GM21528 (cell line): ENCODE data around the gene OCIAD2.
"Not testable (repeated sequence)": the region's sequence is repeated elsewhere in the genome, so short reads cannot be mapped to it uniquely, and the experiment has no call there.

Experiments used
- ATAC-seq: cut with Tn5 transposase; IDR thresholded peaks from one replicate; pipeline ENCODE4 v1.9.1; 2021; ENCODE audit warnings: mild to moderate bottlenecking, moderate library complexity; ENCODE audit not compliant: unreplicated experiment, low FRiP score

OCIAD2 gene

DNA sequence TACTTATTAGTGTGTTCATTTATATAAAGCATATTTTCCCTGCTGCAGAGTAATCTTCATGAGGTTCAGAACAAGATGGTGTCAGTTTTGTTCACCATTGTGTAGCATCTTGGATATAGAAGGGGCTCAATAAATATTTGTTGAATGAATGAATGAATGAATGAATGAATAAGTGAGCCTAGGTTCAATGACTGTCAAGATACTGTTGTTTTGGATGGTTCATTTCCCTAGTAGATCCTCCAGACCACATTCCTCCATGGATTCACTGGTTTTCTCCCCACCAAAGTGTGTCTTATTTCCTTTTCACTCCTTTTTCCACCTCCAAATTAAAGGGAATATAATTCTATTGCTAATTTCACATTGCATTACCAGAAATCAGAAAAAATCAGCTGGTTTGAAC lies 2.1 kb upstream of the OCIAD2 start:
- ATAC-seq = no peak

GRCh38 chr4:48907706-48908477 lies 1.3 kb upstream of the OCIAD2 start:
- no peak for ATAC-seq

DNA sequence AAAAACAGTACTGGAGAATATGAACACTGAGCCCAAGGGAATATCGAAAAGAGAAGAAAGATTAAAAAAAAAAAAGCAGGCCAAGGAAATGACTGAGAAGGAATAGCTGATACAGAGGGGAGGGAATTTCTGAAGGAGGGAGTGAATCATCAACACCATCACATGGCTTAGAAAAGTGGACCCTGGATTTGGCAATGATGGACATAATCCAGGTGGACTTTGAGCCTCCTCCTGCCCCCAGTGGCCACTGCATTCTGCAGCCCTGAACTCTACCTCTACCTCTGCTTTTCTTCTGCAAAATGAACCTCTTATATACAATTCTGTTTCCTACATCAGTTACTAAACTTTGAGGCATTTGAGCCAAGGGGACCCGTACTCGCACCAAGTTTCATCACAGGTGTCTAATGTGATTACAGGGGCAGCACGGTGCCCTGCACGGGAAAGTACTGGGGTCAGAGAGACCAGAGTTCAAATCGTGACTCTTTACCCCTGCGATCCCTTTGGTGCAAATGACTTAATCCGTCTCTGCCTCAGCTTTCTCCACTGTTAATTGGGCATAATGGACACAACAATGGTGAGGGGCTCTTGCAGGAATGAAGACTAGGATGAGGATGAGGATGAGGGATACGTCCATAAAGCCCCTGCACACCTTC lies 1.1 kb downstream of the OCIAD2 start:
- no peak for ATAC-seq

- ATAC-seq = no peak
Measured at GRCh38 chr4:48904541-48905142, 1.9 kb downstream of the OCIAD2 start.

DNA sequence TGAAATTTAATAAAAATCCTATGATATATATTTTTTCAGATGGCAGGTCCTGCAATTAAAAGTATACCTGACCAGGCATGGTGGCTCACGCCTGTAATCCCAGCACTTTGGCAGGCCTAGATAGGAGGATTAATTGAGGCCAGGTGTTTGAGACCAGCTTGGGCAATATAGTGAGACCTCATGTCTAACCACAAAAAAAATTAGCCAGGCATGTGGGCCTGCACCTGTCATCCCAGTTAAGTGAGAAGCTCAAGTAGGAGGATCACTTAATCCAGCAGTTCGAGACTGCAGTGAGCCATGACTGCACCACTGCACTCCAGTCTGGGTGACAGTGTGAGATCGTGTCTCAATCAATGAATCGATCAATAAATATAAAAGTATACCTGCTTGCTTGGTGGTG lies 2.5 kb downstream of the OCIAD2 start:
- ATAC-seq = no peak

GRCh38 chr4:48902266-48902665 lies 4.3 kb downstream of the OCIAD2 start:
- no peak for ATAC-seq

DNA sequence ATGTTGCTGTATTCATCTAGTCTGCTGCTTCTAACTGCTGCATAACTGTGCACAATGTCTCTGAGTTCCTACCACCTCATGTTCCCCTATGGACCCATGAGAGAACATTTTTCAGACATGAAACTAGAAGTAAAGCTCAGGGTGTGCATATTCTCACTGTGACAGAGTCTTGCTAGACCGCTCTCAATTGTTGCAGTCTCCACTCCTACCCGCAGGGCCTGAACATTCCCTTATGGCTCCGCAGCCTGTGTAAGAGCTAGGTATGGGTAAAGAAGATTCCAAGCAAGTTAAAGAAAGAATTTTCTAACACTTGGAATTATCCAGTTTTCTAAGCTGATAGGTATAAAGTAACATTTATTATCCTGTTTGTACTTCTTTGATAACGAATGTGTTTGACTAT lies 5.4 kb downstream of the OCIAD2 start:
- no peak for ATAC-seq

DNA sequence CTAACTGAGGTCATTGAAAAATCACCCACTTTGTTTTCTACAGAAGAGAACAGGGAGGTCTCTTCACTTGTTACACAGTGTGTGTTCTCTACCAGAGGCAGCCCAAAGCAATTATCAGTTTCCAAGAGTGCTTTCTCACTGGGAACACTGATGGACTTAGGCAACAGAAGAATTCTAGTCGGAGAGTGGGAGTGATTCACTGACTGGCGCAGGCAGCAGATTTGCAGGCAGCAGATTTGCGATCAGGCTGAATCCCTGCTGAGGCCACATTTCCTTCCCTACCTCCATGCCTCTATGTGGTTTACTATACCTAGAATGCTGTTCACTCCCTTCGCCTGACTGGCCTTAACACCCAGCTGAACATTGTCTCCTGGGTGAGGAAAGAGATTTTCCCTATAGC lies 6.6 kb downstream of the OCIAD2 start:
- ATAC-seq = no peak

GRCh38 chr4:48899432-48899749 lies 7.2 kb downstream of the OCIAD2 start:
- ATAC-seq = no peak

DNA sequence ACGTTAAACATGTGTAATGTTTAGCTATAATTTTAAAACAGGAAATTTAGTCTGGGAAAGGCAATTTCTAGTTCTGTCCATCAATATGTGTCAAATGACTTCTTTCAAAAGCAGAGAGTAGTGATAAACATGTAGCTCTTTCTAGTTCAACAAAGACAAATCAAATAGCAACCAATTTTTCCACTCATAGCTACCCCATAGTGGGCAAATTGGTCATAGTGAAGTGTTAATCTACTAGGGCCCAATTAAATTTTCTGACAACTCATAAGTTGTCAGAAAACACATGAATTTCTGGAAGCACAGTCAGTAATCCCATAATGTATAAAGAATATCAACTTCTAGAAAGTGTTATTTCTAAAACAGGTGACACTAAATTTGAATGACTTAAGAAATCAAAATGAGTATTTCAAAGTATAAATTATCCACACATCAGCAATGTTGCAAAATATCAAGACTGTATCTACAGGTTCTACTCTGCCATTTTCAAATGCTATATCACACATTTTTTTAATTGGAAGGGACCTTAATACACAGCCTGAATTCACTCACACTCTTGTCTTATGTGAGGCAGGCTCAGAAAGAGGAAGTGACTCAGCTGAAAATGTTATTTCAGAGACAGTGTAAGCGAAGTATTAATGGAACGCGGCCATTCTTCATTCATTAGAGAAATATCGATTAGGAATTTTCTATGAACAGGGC lies 7.7 kb downstream of the OCIAD2 start:
- no peak for ATAC-seq

GRCh38 chr4:48896845-48897244 lies 9.7 kb downstream of the OCIAD2 start:
- no peak for ATAC-seq

- no peak for ATAC-seq
Measured at GRCh38 chr4:48891028-48891619, 15.4 kb downstream of the OCIAD2 start.

GRCh38 chr4:48889750-48890149 lies 16.8 kb downstream of the OCIAD2 start:
- not testable (repeated sequence) for ATAC-seq

- ATAC-seq = not testable (repeated sequence)
Measured at GRCh38 chr4:48881646-48882045, 24.9 kb downstream of the OCIAD2 start.

- no peak for ATAC-seq
Measured at GRCh38 chr4:48879561-48880442, 26.8 kb downstream of the OCIAD2 start.

DNA sequence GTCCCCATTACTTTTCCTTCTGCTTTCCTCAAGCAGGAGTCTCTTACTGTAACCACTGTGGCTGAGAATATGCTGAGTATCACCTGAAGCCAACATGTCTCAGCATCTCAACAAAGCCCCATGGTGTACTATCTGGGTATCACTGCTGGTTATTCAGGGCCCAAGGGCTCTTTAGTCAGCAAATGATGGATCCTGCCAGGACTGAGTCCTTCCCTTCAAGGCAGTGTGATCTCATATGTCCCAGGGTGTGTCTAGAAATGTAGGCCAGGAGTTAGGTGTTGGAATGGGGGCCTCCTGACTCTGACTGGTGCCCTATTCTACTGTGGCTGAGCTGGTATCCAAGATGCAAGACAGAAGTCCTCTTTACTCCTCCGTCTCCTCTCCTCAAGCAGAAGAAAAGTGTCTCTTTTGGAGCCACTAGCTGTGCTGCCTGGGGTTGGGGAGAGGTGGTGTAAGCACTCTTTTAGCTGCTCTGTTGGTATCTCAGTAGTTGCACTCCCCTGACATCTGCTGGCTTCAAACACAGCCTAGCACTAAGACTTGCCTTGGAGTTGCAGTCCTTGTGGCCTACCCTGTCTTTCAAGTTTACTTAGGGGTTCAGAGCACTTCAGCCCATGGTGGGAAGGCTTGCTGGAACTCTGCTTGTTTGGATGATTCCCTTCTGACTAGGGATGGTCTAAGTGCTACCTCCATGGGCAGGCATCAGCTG lies 28.6 kb downstream of the OCIAD2 start:
- ATAC-seq = no peak

- ATAC-seq = not testable (repeated sequence)
Measured at GRCh38 chr4:48864696-48865095, 41.9 kb downstream of the OCIAD2 start.

GRCh38 chr4:48863728-48864127 lies 42.8 kb downstream of the OCIAD2 start:
- ATAC-seq = no peak

GRCh38 chr4:48862661-48863060 lies 43.9 kb downstream of the OCIAD2 start:
- ATAC-seq = no peak
